Uterus (tissue), 2 donors: ENCODE measurements around the gene BHLHE40.

Experiments
- POLR2A ChIP-seq, 2 donors: fragments of 450-650 bp; IDR thresholded peaks; one replicate each; pipeline ENCODE4 v1.6.1; 2016; ENCODE audit warnings: antibody characterized with exemption in 2 of 2, mild to moderate bottlenecking in 1 of 2, moderate library complexity in 1 of 2
- TF ChIP-seq, protein P1 (sequence below), 4 experiments: fragments of 200-600 bp in 2 of 4; fragments of 450-650 bp in 2 of 4; sonication (generic) in 2 of 4; IDR thresholded peaks; one replicate each; pipeline ENCODE4 v1.5.1; 2016 to 2019; ENCODE audit warnings: antibody characterized with exemption in 4 of 4, mild to moderate bottlenecking in 2 of 4, moderate library complexity in 1 of 4

DNA sequence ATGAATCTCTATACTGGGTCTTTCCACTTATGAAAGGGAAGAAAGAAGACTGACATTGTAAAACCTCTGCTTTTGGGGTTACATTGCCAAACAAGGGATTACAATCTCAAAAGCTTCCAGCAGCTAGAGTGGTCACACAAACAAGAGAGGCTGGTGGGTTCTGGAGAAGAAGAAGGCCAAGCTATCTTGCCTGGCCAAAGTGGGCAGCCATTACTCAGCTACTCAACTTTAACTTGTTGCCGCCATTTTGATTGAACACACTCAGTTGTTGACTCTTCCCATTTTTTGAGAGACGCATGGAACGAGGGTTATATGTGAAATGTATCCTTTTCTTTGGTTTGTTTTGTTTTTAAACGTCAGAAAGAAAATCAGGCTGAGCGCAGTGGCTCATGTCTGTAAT lies 50.9 kb downstream of the BHLHE40 start:
- TF ChIP-seq, protein P1, sequence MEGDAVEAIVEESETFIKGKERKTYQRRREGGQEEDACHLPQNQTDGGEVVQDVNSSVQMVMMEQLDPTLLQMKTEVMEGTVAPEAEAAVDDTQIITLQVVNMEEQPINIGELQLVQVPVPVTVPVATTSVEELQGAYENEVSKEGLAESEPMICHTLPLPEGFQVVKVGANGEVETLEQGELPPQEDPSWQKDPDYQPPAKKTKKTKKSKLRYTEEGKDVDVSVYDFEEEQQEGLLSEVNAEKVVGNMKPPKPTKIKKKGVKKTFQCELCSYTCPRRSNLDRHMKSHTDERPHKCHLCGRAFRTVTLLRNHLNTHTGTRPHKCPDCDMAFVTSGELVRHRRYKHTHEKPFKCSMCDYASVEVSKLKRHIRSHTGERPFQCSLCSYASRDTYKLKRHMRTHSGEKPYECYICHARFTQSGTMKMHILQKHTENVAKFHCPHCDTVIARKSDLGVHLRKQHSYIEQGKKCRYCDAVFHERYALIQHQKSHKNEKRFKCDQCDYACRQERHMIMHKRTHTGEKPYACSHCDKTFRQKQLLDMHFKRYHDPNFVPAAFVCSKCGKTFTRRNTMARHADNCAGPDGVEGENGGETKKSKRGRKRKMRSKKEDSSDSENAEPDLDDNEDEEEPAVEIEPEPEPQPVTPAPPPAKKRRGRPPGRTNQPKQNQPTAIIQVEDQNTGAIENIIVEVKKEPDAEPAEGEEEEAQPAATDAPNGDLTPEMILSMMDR (IDR thresholded peaks at IDR 0.05) = no peak
- no peak for TF ChIP-seq POLR2A (IDR thresholded peaks at IDR 0.05)
